Measurements from ENCODE around the gene GOLT1A.

DNA sequence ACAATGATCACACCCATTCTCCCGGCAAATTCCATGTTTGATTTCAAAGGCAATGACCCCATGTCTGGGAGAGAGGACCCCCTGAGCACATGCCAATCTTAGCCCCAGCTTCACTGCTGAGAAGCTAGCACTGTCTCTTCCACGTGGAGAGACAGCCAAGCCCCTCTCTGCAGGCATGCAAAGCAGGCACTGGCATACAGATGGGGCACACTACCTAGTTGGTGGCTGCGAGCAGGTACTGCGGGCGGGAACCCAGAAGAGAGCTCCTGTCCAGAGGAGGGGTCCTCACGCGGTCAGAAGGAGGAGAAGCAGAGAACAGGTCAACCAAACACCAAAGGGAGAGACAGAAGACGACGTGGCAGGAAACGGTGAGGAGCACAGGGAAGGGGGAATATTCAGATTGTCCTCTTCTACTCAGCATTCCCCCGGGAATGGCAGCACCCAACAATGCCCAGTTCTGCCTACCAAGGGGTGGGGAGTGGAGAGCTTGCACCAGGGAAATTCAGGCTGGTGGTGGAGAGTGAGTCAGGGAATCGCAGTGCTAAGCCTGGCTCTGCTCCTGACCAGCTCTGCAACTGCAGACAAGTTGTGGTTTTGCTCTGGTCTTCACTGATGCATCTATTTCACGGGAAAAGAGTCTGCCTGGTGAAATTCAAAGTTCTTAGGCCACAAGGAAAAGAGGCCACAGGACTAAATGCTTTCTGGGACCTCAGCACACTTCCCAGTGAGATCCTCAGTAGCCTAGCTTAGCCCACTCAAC, 48.1 kb upstream of the GOLT1A start:
- TF ChIP-seq, protein P1, sequence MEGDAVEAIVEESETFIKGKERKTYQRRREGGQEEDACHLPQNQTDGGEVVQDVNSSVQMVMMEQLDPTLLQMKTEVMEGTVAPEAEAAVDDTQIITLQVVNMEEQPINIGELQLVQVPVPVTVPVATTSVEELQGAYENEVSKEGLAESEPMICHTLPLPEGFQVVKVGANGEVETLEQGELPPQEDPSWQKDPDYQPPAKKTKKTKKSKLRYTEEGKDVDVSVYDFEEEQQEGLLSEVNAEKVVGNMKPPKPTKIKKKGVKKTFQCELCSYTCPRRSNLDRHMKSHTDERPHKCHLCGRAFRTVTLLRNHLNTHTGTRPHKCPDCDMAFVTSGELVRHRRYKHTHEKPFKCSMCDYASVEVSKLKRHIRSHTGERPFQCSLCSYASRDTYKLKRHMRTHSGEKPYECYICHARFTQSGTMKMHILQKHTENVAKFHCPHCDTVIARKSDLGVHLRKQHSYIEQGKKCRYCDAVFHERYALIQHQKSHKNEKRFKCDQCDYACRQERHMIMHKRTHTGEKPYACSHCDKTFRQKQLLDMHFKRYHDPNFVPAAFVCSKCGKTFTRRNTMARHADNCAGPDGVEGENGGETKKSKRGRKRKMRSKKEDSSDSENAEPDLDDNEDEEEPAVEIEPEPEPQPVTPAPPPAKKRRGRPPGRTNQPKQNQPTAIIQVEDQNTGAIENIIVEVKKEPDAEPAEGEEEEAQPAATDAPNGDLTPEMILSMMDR (IDR thresholded peaks at IDR 0.05; ENCODE audit: low read depth, low read length, missing input control): no peak
- TF ChIP-seq, protein P2, sequence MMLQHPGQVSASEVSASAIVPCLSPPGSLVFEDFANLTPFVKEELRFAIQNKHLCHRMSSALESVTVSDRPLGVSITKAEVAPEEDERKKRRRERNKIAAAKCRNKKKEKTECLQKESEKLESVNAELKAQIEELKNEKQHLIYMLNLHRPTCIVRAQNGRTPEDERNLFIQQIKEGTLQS (IDR thresholded peaks at IDR 0.05): no peak
- TF ChIP-seq YY1 (IDR thresholded peaks at IDR 0.05) (no peak), RAD21 (IDR thresholded peaks at IDR 0.05) (no peak)
- TF ChIP-seq, protein P3, sequence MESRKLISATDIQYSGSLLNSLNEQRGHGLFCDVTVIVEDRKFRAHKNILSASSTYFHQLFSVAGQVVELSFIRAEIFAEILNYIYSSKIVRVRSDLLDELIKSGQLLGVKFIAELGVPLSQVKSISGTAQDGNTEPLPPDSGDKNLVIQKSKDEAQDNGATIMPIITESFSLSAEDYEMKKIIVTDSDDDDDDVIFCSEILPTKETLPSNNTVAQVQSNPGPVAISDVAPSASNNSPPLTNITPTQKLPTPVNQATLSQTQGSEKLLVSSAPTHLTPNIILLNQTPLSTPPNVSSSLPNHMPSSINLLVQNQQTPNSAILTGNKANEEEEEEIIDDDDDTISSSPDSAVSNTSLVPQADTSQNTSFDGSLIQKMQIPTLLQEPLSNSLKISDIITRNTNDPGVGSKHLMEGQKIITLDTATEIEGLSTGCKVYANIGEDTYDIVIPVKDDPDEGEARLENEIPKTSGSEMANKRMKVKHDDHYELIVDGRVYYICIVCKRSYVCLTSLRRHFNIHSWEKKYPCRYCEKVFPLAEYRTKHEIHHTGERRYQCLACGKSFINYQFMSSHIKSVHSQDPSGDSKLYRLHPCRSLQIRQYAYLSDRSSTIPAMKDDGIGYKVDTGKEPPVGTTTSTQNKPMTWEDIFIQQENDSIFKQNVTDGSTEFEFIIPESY (IDR thresholded peaks at IDR 0.05): no peak
